B cell (primary cell): ENCODE measurements around the gene ALDH1A2. TPM values are rescaled to one million over a fixed set of nuclear protein-coding genes. Genes with fewer than 3 reads are reported as not detected.

Source experiments
- ATAC-seq: fragments of 200-7000 bp; cut with Tn5 transposase; one replicate; pipeline ENCODE4 v1.10.0; 2021; ENCODE audit warnings: low read depth, mild to moderate bottlenecking, moderate number of reproducible peaks, moderate library complexity
- CTCF ChIA-PET: fragments of 350-600 bp; sonication (Branson Sonifier 250); formaldehyde crosslinking; loops from one replicate; lab custom pipeline; 2021; ENCODE audit warnings: antibody characterized with exemption, inconsistent platforms; lab: Charles Lee
- POLR2A ChIA-PET: fragments of 350-600 bp; sonication (Branson Sonifier 250); formaldehyde crosslinking; loops from one replicate; lab custom pipeline; 2021; ENCODE audit warnings: antibody characterized with exemption; lab: Charles Lee
- DNase-seq: peaks from one replicate; pipeline ENCODE4 v3.0.0; 2013
- H2AFZ ChIP-seq: 2 replicates; pipeline ENCODE4 v1.6.1; 2012; ENCODE audit warnings: mild to moderate bottlenecking, low read depth, low read length; ENCODE audit not compliant: insufficient read depth, poor library complexity, severe bottlenecking
- H3K27ac ChIP-seq, 2 donors: 1 replicate in 1 of 2; 2 replicates in 1 of 2; pipeline ENCODE4 v1.5.1; 2012 to 2013; ENCODE audit warnings: low read length in 2 of 2, mild to moderate bottlenecking in 2 of 2, moderate library complexity in 1 of 2
- H3K27me3 ChIP-seq, 4 experiments: fragments of 200-600 bp in 1 of 4; sonication (generic) in 1 of 4; replicated peaks in 1 of 4; 1 replicate in 2 of 4; 2 replicates in 2 of 4; pipeline versions ENCODE4 v1.6.1 to v1.7.0; 2013 to 2016; ENCODE audit warnings: low read length in 3 of 4, mild to moderate bottlenecking in 2 of 4, mixed read lengths in 1 of 4, moderate library complexity in 1 of 4; ENCODE audit not compliant: insufficient read depth in 4 of 4, control insufficient read depth in 3 of 4; ENCODE audit errors: control extremely low read depth in 1 of 4
- H3K36me3 ChIP-seq, 2 experiments: replicated peaks in 1 of 2; 1 replicate in 1 of 2; 2 replicates in 1 of 2; pipeline versions ENCODE4 v1.6.1 to v1.7.1; 2013; ENCODE audit warnings: low read length in 1 of 2; ENCODE audit not compliant: insufficient read depth in 2 of 2, control insufficient read depth in 1 of 2; ENCODE audit errors: control extremely low read depth in 1 of 2, extremely low read depth in 1 of 2
- H3K4me1 ChIP-seq, 2 donors: fragments of 200-600 bp in 1 of 2; sonication (generic) in 1 of 2; 1 replicate in 1 of 2; 2 replicates in 1 of 2; pipeline versions ENCODE4 v1.5.1 to v1.6.1; 2013 to 2017; ENCODE audit warnings: low read length in 2 of 2; ENCODE audit not compliant: control insufficient read depth in 2 of 2, insufficient read depth in 2 of 2
- H3K4me2 ChIP-seq: replicated peaks from 2 replicates; pipeline ENCODE3; 2012; ENCODE audit warnings: mild to moderate bottlenecking, low read depth, low read length; ENCODE audit not compliant: poor library complexity, severe bottlenecking
- H3K4me3 ChIP-seq, 5 experiments: fragments of 200-600 bp in 1 of 5; sonication (generic) in 1 of 5; 1 replicate in 3 of 5; 2 replicates in 2 of 5; pipeline versions ENCODE4 v1.5.1 to v1.7.0; 2011 to 2016; ENCODE audit warnings: low read length in 4 of 5, mild to moderate bottlenecking in 4 of 5, low read depth in 2 of 5, control low read depth in 1 of 5, moderate library complexity in 1 of 5; ENCODE audit not compliant: insufficient read depth in 1 of 5; ENCODE audit errors: control extremely low read depth in 1 of 5, extremely low read depth in 1 of 5
- H3K79me2 ChIP-seq: fragments of 200-600 bp; sonication (generic); one replicate; pipeline ENCODE4 v1.6.0; 2016; ENCODE audit warnings: low read length; ENCODE audit not compliant: control insufficient read depth, insufficient read depth
- H3K9ac ChIP-seq: fragments of 200-600 bp; sonication (generic); 2 replicates; pipeline ENCODE4 v1.6.1; 2017; ENCODE audit warnings: mild to moderate bottlenecking, low read length, moderate library complexity
- H3K9me3 ChIP-seq, 3 donors: one replicate each; pipeline versions ENCODE4 v1.6.1 to v1.7.1; 2013; ENCODE audit warnings: low read length in 2 of 3; ENCODE audit not compliant: control insufficient read depth in 2 of 3, insufficient read depth in 1 of 3; ENCODE audit errors: control extremely low read depth in 1 of 3
- H4K20me1 ChIP-seq: 2 replicates; pipeline ENCODE4 v1.6.0; 2012; ENCODE audit warnings: mild to moderate bottlenecking, low read length; ENCODE audit not compliant: insufficient read depth, control insufficient read depth, poor library complexity, severe bottlenecking
- H3K27ac Mint-ChIP-seq: one replicate; pipeline ENCODE4 v1.8.0; 2021; ENCODE audit warnings: mixed read lengths
- H3K27me3 Mint-ChIP-seq: one replicate; pipeline ENCODE4 v1.8.0; 2021; ENCODE audit warnings: mixed read lengths
- H3K4me1 Mint-ChIP-seq: one replicate; pipeline ENCODE4 v1.8.0; 2021; ENCODE audit warnings: mixed read lengths
- H3K4me3 Mint-ChIP-seq: one replicate; pipeline ENCODE4 v1.8.0; 2021; ENCODE audit warnings: mixed read lengths
- H3K9me3 Mint-ChIP-seq: one replicate; pipeline ENCODE4 v1.8.0; 2022; ENCODE audit warnings: mixed read lengths; ENCODE audit not compliant: insufficient read depth
- EZH2 ChIP-seq: IDR thresholded peaks from 2 replicates; pipeline ENCODE4 v1.6.1; 2012; ENCODE audit warnings: borderline replicate concordance, low read depth, mild to moderate bottlenecking, moderate library complexity, low read length; ENCODE audit not compliant: insufficient read depth, poor library complexity, severe bottlenecking
- WGBS: methylation state at CpG from one replicate; pipeline ENCODE4 v1.1.5; 2013; ENCODE audit warnings: missing lambda C conversion rate; ENCODE audit not compliant: insufficient coverage; 5-methylcytosine and 5-hydroxymethylcytosine counted together
- intact Hi-C: fragments of 100-400 bp; cut with micrococcal nuclease; formaldehyde crosslinking; loops from one replicate; pipeline ENCODE4 v1.10.0; 2022
- polyA plus RNA-seq: library from polyadenylated mRNA; depleted of rRNA; stranded (reverse); fragments of >200 nt; gene quantifications from 2 replicates; pipeline ENCODE4 v1.2.3, GENCODE V29; 2012
- total RNA-seq, 2 donors: library from RNA; stranded (reverse); fragments of 120-200 nt in 1 of 2; gene quantifications; 1 replicate in 1 of 2; 2 replicates in 1 of 2; pipeline versions ENCODE4 v1.2.3 to v1.2.4, GENCODE V29; 2013 to 2022
- TF ChIP-seq, protein P1 (sequence below): fragments of 200-600 bp; IDR thresholded peaks from one replicate; pipeline ENCODE4 v1.8.0; 2022; ENCODE audit warnings: antibody characterized with exemption, mild to moderate bottlenecking

The ALDH1A2 gene
- total and polyA plus RNA-seq, 2 donors (not counting 1 experiment from before 2014, with no cell fraction given) = not detected

DNA sequence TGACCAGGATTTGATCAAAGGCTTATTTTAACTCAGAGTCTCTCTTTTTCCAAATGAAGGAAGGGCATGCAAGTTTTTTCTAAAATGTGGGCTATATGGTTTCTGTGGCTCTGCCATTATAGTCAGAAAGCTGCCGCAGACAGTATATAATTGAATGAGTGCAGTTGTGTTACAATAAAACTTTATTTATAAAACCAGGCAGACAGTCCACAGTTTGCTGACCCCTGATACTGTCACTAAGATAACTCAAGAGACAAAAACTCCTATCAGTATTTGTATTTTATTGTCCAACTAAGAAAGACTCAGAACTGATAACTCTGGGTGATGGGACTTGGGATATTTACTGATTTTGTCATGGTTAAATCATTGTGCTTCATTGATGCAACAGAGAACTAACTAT, 4.9 kb downstream of the ALDH1A2 start:
- WGBS = no CpG with 5 or more reads among the region's 1 CpG
- no peak for ATAC-seq
- peaks cover 0 to 8% (median 2%) of the 10 kb centered on the region in 3 donors for H3K9me3 ChIP-seq
- POLR2A ChIA-PET = no interaction called here
- TF ChIP-seq EZH2 = no peak
- TF ChIP-seq, protein P1, sequence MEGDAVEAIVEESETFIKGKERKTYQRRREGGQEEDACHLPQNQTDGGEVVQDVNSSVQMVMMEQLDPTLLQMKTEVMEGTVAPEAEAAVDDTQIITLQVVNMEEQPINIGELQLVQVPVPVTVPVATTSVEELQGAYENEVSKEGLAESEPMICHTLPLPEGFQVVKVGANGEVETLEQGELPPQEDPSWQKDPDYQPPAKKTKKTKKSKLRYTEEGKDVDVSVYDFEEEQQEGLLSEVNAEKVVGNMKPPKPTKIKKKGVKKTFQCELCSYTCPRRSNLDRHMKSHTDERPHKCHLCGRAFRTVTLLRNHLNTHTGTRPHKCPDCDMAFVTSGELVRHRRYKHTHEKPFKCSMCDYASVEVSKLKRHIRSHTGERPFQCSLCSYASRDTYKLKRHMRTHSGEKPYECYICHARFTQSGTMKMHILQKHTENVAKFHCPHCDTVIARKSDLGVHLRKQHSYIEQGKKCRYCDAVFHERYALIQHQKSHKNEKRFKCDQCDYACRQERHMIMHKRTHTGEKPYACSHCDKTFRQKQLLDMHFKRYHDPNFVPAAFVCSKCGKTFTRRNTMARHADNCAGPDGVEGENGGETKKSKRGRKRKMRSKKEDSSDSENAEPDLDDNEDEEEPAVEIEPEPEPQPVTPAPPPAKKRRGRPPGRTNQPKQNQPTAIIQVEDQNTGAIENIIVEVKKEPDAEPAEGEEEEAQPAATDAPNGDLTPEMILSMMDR = no peak
- H3K4me1 Mint-ChIP-seq = peaks cover 9% of the 10 kb centered on the region
- H3K36me3 ChIP-seq = no peaks in the 10 kb centered on the region
- intact Hi-C loops = no loop called here
- no peaks in the 10 kb centered on the region for H3K9me3 Mint-ChIP-seq
- no peaks in the 10 kb centered on the region for H3K79me2 ChIP-seq
- H4K20me1 ChIP-seq = no peaks in the 10 kb centered on the region
- H2AFZ ChIP-seq = no peak overlapping the region
- CTCF ChIA-PET = no interaction called here
- H3K27ac Mint-ChIP-seq = no peak overlapping the region
- DNase-seq = no peak
- H3K4me3 Mint-ChIP-seq = no peak overlapping the region
- no peak overlapping the region for H3K4me3 ChIP-seq
- H3K4me2 ChIP-seq = no peak overlapping the region
- peaks cover 49% of the 10 kb centered on the region for H3K27me3 Mint-ChIP-seq
- no peak overlapping the region for H3K27ac ChIP-seq
- H3K9ac ChIP-seq = no peak overlapping the region
- peaks cover 3 to 49% (median 29%) of the 10 kb centered on the region in 4 experiments for H3K27me3 ChIP-seq
- H3K4me1 ChIP-seq = peaks cover 7% of the 10 kb centered on the region in 2 donors

DNA sequence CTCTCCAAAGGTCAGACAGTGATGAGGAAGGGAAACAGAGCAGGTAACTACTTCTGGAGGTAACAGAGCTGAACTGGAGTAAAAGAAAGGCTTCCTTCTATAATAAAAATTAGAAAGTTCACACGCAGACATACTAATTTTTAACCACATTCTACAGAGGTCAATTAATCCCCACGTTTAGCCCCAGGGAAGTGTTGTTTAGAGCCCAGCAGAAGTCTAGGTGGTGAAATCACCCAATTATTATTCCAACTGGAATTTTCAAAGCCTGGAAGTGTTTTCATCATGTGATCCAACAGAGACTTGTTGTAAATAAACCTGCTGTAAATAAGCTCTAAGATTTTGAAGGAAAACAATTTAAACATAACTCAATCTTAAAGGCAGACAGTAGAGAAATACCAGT, 6.8 kb downstream of the ALDH1A2 start:
- peaks cover 4% of the 10 kb centered on the region for H3K4me1 Mint-ChIP-seq
- H3K9me3 Mint-ChIP-seq = no peaks in the 10 kb centered on the region
- Histone ChIP-seq H3K36me3 (no peaks in the 10 kb centered on the region), H3K4me2 (no peak overlapping the region), H3K9ac (no peak overlapping the region), H3K27me3 (peaks cover 2 to 38% (median 13%) of the 10 kb centered on the region in 4 experiments), H3K4me3 (no peak overlapping the region), H3K27ac (no peak overlapping the region), H3K4me1 (no peaks in the 10 kb centered on the region), H2AFZ (no peak overlapping the region), H3K9me3 (peaks cover 0 to 2% (median 0%) of the 10 kb centered on the region in 3 donors), H3K79me2 (no peaks in the 10 kb centered on the region), H4K20me1 (no peaks in the 10 kb centered on the region)
- ChIA-PET CTCF (no interaction called here), POLR2A (no interaction called here)
- no CpG with 5 or more reads among the region's 2 CpGs for WGBS
- H3K27ac Mint-ChIP-seq = no peak overlapping the region
- TF ChIP-seq, protein P1 = no peak
- no peak for TF ChIP-seq EZH2
- no peak overlapping the region for H3K4me3 Mint-ChIP-seq
- intact Hi-C loops = no loop called here
- DNase-seq (no peak), ATAC-seq (no peak)
- H3K27me3 Mint-ChIP-seq = peaks cover 50% of the 10 kb centered on the region
